Stimulated activated CD8-positive, alpha-beta memory T cell treated with anti-CD3 and anti-CD28 coated beads, Interleukin-4, amount 100 ng/mL, for 4 hours (primary cell): ENCODE results near the gene BICDL2.

Experiments
- DNase-seq, 2 donors: peaks; one replicate each; pipeline ENCODE4 v3.0.0-alpha.2; 2020; ENCODE audit warnings: low read depth in 2 of 2, low spot score in 1 of 2

Gene BICDL2

GRCh38 chr16:3012246-3012645, 24.5 kb downstream of the BICDL2 start:
- DNase-seq: no peak

- DNase-seq: no peak
Observed at GRCh38 chr16:3010510-3010909, 26.2 kb downstream of the BICDL2 start.

GRCh38 chr16:3009568-3010390, 27.0 kb downstream of the BICDL2 start:
- DNase-seq: no peak

- DNase-seq: no peak
Observed at GRCh38 chr16:3008690-3009037, 28.1 kb downstream of the BICDL2 start.

- DNase-seq: no peak
Observed at GRCh38 chr16:3007957-3008689, 28.6 kb downstream of the BICDL2 start.

GRCh38 chr16:3007059-3007956, 29.4 kb downstream of the BICDL2 start:
- no peak for DNase-seq

GRCh38 chr16:3004781-3005284, 31.9 kb downstream of the BICDL2 start:
- DNase-seq: no peak

- DNase-seq: no peak
Observed at GRCh38 chr16:3004319-3004718, 32.4 kb downstream of the BICDL2 start.

- DNase-seq: peak; percentile 80 to 93
Observed at GRCh38 chr16:3003582-3004270, 33.0 kb downstream of the BICDL2 start.

GRCh38 chr16:3001316-3001715, 35.4 kb downstream of the BICDL2 start:
- no peak for DNase-seq

GRCh38 chr16:3000540-3000939, 36.2 kb downstream of the BICDL2 start:
- DNase-seq: no peak

- DNase-seq: no peak
Observed at GRCh38 chr16:2999929-3000328, 36.8 kb downstream of the BICDL2 start.

GRCh38 chr16:2996298-2996697, 40.4 kb downstream of the BICDL2 start:
- DNase-seq: no peak

GRCh38 chr16:2992383-2993081, 44.2 kb downstream of the BICDL2 start:
- DNase-seq: no peak

GRCh38 chr16:2991566-2992261, 45.0 kb downstream of the BICDL2 start:
- DNase-seq: no peak

- DNase-seq: no peak
Observed at GRCh38 chr16:2990891-2991290, 45.9 kb downstream of the BICDL2 start.

- DNase-seq: no peak
Observed at GRCh38 chr16:2988590-2989099, 48.1 kb downstream of the BICDL2 start.

- no peak for DNase-seq
Observed at GRCh38 chr16:2987833-2988232, 48.9 kb downstream of the BICDL2 start.

GRCh38 chr16:2987286-2987685, 49.5 kb downstream of the BICDL2 start:
- DNase-seq: no peak
